Neutrophil (primary cell): ENCODE measurements around the gene FUT2.
"Not testable (repeated sequence)": the region's sequence is repeated elsewhere in the genome, so short reads cannot be mapped to it uniquely, and the experiment has no call there.

Experiments used
- H3K27ac ChIP-seq: fragments of 200-600 bp; sonication (generic); 2 replicates; pipeline ENCODE4 v1.5.1; 2016; ENCODE audit warnings: mild to moderate bottlenecking, moderate library complexity
- H3K27me3 ChIP-seq: fragments of 200-600 bp; sonication (generic); 2 replicates; pipeline ENCODE4 v1.6.0; 2016; ENCODE audit warnings: mild to moderate bottlenecking
- H3K36me3 ChIP-seq: fragments of 200-600 bp; sonication (generic); 2 replicates; pipeline ENCODE4 v1.5.1; 2017
- H3K4me1 ChIP-seq, 2 experiments: fragments of 200-600 bp in 1 of 2; sonication (generic) in 1 of 2; 1 replicate in 1 of 2; 2 replicates in 1 of 2; pipeline versions ENCODE4 v1.5.1 to v1.6.1; 2013 to 2016; ENCODE audit warnings: low read depth in 1 of 2, low read length in 1 of 2, mild to moderate bottlenecking in 1 of 2, moderate library complexity in 1 of 2; ENCODE audit not compliant: control insufficient read depth in 1 of 2, insufficient read depth in 1 of 2
- H3K4me3 ChIP-seq, 2 experiments: fragments of 200-600 bp in 1 of 2; sonication (generic) in 1 of 2; 1 replicate in 1 of 2; 2 replicates in 1 of 2; pipeline ENCODE4 v1.5.1; 2013 to 2016; ENCODE audit warnings: low read depth in 1 of 2, low read length in 1 of 2, mild to moderate bottlenecking in 1 of 2, moderate library complexity in 1 of 2
- H3K9me3 ChIP-seq: fragments of 200-600 bp; sonication (generic); 2 replicates; pipeline ENCODE4 v1.5.1; 2016
- CTCF ChIP-seq: fragments of 200-600 bp; sonication (generic); IDR thresholded peaks from 2 replicates; pipeline ENCODE4 v1.5.1; 2016; ENCODE audit warnings: antibody characterized with exemption

The FUT2 gene

GRCh38 chr19:48676887-48677286 is 18.9 kb upstream of the FUT2 start:
- H3K4me1 ChIP-seq: no peaks in the 10 kb centered on the region
- H3K4me3 ChIP-seq: no peak overlapping the region
- no peak overlapping the region for H3K27ac ChIP-seq
- TF ChIP-seq CTCF: no peak
- H3K27me3 ChIP-seq: no peaks in the 10 kb centered on the region
- H3K36me3 ChIP-seq: no peaks in the 10 kb centered on the region
- no peaks in the 10 kb centered on the region for H3K9me3 ChIP-seq

- H3K27me3 ChIP-seq: no peaks in the 10 kb centered on the region
- no peaks in the 10 kb centered on the region for H3K36me3 ChIP-seq
- H3K9me3 ChIP-seq: no peaks in the 10 kb centered on the region
- H3K4me3 ChIP-seq: no peak overlapping the region
- TF ChIP-seq CTCF: no peak
- H3K27ac ChIP-seq: no peak overlapping the region
- no peaks in the 10 kb centered on the region for H3K4me1 ChIP-seq
These were observed 17.6 kb upstream of the FUT2 start for GRCh38 chr19:48678201-48678600.

GRCh38 chr19:48680006-48680405 is 15.8 kb upstream of the FUT2 start:
- H3K4me1 ChIP-seq, H3K36me3 ChIP-seq, H3K27ac ChIP-seq, H3K9me3 ChIP-seq, H3K27me3 ChIP-seq, H3K4me3 ChIP-seq: not testable (repeated sequence)

GRCh38 chr19:48680436-48681126 is 15.2 kb upstream of the FUT2 start:
- H3K36me3 ChIP-seq: no peaks in the 10 kb centered on the region
- no peaks in the 10 kb centered on the region for H3K4me1 ChIP-seq
- TF ChIP-seq CTCF: no peak
- H3K9me3 ChIP-seq: no peaks in the 10 kb centered on the region
- H3K4me3 ChIP-seq: no peak overlapping the region
- H3K27ac ChIP-seq: no peak overlapping the region
- H3K27me3 ChIP-seq: no peaks in the 10 kb centered on the region

GRCh38 chr19:48681127-48681470 is 14.7 kb upstream of the FUT2 start:
- Histone ChIP-seq H3K4me1 (no peaks in the 10 kb centered on the region), H3K4me3 (no peak overlapping the region), H3K36me3 (no peaks in the 10 kb centered on the region), H3K9me3 (no peaks in the 10 kb centered on the region), H3K27ac (no peak overlapping the region), H3K27me3 (no peaks in the 10 kb centered on the region)
- no peak for TF ChIP-seq CTCF

- no peaks in the 10 kb centered on the region for H3K9me3 ChIP-seq
- no peaks in the 10 kb centered on the region for H3K36me3 ChIP-seq
- no peak overlapping the region for H3K27ac ChIP-seq
- no peaks in the 10 kb centered on the region for H3K27me3 ChIP-seq
- no peaks in the 10 kb centered on the region for H3K4me1 ChIP-seq
- H3K4me3 ChIP-seq: no peak overlapping the region
- no peak for TF ChIP-seq CTCF
These were observed 12.4 kb upstream of the FUT2 start for GRCh38 chr19:48683349-48683748.
